ENCODE results near the gene TMCO5A. TPM values are rescaled to one million over a fixed set of nuclear protein-coding genes. Genes with fewer than 3 reads are reported as not detected.

TMCO5A gene
- total and polyA plus RNA-seq, 2 donors (not counting 3 experiments of a cell fraction or from before 2014, with no cell fraction given), result not detected

DNA sequence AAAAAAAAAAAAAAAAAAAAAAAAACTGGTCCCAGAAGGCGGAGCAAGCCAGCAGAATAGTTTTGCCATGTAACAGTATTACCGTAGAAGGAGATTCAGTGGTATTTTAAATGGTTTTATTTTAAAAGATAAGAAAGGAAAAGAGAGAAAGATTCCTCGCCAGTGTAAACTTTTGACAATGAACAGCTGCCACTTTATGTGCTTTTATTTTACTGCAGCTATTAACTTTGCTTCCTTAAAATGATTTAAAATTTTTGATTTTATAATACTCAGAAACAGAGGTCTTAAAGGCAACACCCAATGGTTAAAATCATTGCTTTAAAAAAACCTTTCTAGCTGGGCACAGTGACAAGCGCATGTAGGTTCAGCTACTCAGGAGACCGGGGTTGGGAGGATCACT lies 46.8 kb downstream of the TMCO5A start:
- Histone ChIP-seq H3K9ac (replicated peaks; ENCODE audit: extremely low read depth, insufficient read depth, low read length) (no peak overlapping the region), H3K9me3 (replicated peaks; ENCODE audit: control insufficient read depth, insufficient read depth, low read length) (no peaks in the 10 kb centered on the region), H3K4me3 (replicated peaks in 1 of 3; ENCODE audit: insufficient read depth in 1 of 3, low read depth in 1 of 3, low read length in 3 of 3) (no peak overlapping the region), H3K79me2 (ENCODE audit: control insufficient read depth, insufficient read depth, low read length) (no peaks in the 10 kb centered on the region), H4K20me1 (replicated peaks; ENCODE audit: control insufficient read depth, extremely low read depth, insufficient read depth, low read length) (no peaks in the 10 kb centered on the region), H3K4me1 (ENCODE audit: control insufficient read depth, extremely low read depth, insufficient read depth, low read length) (no peaks in the 10 kb centered on the region), H2AFZ (ENCODE audit: low read depth, low read length) (no peak overlapping the region), H3K9me1 (replicated peaks; ENCODE audit: control insufficient read depth, extremely low read depth, insufficient read depth, low read length) (no peaks in the 10 kb centered on the region), H3K4me2 (ENCODE audit: insufficient read depth, low read length) (no peak overlapping the region), H3K27me3 (ENCODE audit: control insufficient read depth in 2 of 2, insufficient read depth in 2 of 2, low read length in 2 of 2) (peaks cover 15 to 49% of the 10 kb centered on the region in 2 experiments), H3K27ac (ENCODE audit: insufficient read depth, low read depth, low read length) (no peak overlapping the region), H3K36me3 (ENCODE audit: control insufficient read depth in 2 of 2, extremely low read depth in 1 of 2, insufficient read depth in 2 of 2, low read length in 2 of 2) (no peaks in the 10 kb centered on the region)
- DNase-seq (ENCODE audit: low read depth, low spot score) (no peak), FAIRE-seq (no peak)
- BruUV-seq (replicated peaks), result no TSS peak
- TF ChIP-seq, protein P1, sequence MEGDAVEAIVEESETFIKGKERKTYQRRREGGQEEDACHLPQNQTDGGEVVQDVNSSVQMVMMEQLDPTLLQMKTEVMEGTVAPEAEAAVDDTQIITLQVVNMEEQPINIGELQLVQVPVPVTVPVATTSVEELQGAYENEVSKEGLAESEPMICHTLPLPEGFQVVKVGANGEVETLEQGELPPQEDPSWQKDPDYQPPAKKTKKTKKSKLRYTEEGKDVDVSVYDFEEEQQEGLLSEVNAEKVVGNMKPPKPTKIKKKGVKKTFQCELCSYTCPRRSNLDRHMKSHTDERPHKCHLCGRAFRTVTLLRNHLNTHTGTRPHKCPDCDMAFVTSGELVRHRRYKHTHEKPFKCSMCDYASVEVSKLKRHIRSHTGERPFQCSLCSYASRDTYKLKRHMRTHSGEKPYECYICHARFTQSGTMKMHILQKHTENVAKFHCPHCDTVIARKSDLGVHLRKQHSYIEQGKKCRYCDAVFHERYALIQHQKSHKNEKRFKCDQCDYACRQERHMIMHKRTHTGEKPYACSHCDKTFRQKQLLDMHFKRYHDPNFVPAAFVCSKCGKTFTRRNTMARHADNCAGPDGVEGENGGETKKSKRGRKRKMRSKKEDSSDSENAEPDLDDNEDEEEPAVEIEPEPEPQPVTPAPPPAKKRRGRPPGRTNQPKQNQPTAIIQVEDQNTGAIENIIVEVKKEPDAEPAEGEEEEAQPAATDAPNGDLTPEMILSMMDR (IDR thresholded peaks at IDR 0.05; ENCODE audit: extremely low read depth in 1 of 2, insufficient read depth in 1 of 2, low read depth in 1 of 2, low read length in 2 of 2), result no peak
- ChIA-PET POLR2A (no interaction called here), CTCF (interaction anchor here (0.6 to 1.8 kb wide), 9 partner anchors 10 to 473 kb away, joined by 3 to 8 read pairs (median 4); partner anchors contain the start of gene FAM98B)
- dilution Hi-C loops (cut with MboI; ENCODE audit: extremely low pct_ligation_motif_present, low sequenced_read_pairs), result no loop called here
- intact Hi-C loops (cut with micrococcal nuclease), result no loop called here

DNA sequence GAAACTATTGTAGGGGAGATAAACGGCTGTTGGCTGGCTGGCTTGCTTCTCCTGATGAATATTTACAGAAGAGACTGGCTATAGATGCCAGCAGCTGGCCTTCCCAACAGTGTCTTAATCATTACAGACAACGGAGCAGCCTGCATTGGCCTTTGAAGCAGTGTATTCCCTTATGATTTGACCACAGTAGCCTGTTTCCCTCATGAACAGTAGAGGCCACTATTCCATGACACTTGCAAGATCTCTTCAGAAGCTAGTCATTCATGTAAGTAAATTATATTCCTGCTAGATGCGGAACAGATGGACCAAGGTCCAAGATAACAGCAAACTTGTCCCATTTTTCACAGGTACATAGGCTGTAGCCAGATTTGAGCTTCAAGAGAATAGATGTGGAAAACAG lies 47.3 kb downstream of the TMCO5A start:
- Histone ChIP-seq H3K4me2 (ENCODE audit: insufficient read depth, low read length) (no peak overlapping the region), H3K79me2 (ENCODE audit: control insufficient read depth, insufficient read depth, low read length) (no peaks in the 10 kb centered on the region), H4K20me1 (replicated peaks; ENCODE audit: control insufficient read depth, extremely low read depth, insufficient read depth, low read length) (no peaks in the 10 kb centered on the region), H3K9ac (replicated peaks; ENCODE audit: extremely low read depth, insufficient read depth, low read length) (no peak overlapping the region), H3K9me3 (replicated peaks; ENCODE audit: control insufficient read depth, insufficient read depth, low read length) (no peaks in the 10 kb centered on the region), H3K27ac (ENCODE audit: insufficient read depth, low read depth, low read length) (no peak overlapping the region), H3K4me3 (replicated peaks in 1 of 3; ENCODE audit: insufficient read depth in 1 of 3, low read depth in 1 of 3, low read length in 3 of 3) (no peak overlapping the region), H3K27me3 (ENCODE audit: control insufficient read depth in 2 of 2, insufficient read depth in 2 of 2, low read length in 2 of 2) (peaks cover 13 to 54% of the 10 kb centered on the region in 2 experiments), H3K4me1 (ENCODE audit: control insufficient read depth, extremely low read depth, insufficient read depth, low read length) (no peaks in the 10 kb centered on the region), H3K36me3 (ENCODE audit: control insufficient read depth in 2 of 2, extremely low read depth in 1 of 2, insufficient read depth in 2 of 2, low read length in 2 of 2) (no peaks in the 10 kb centered on the region), H2AFZ (ENCODE audit: low read depth, low read length) (no peak overlapping the region), H3K9me1 (replicated peaks; ENCODE audit: control insufficient read depth, extremely low read depth, insufficient read depth, low read length) (no peaks in the 10 kb centered on the region)
- TF ChIP-seq MYC (IDR thresholded peaks at IDR 0.05; ENCODE audit: low read depth, low read length), result no peak
- TF ChIP-seq, protein P1 (IDR thresholded peaks at IDR 0.05; ENCODE audit: extremely low read depth in 1 of 2, insufficient read depth in 1 of 2, low read depth in 1 of 2, low read length in 2 of 2), result peak; percentile 24 to 33
- dilution Hi-C loops (cut with MboI; ENCODE audit: extremely low pct_ligation_motif_present, low sequenced_read_pairs) (no loop called here), intact Hi-C loops (cut with micrococcal nuclease) (no loop called here)
- CTCF ChIA-PET, result interaction anchor here (0.5 to 1.8 kb wide), 9 partner anchors 10 to 706 kb away, joined by 3 to 8 read pairs (median 4); partner anchors contain the start of gene FAM98B
- FAIRE-seq, result peak; percentile 77
- POLR2A ChIA-PET, result no interaction called here
- peak; percentile 35 for DNase-seq (ENCODE audit: low read depth, low spot score)
- no TSS peak for BruUV-seq (replicated peaks)

Measured in endothelial cell of umbilical vein (primary cell).